MCF 10A (cell line): ENCODE results near the gene PRX. TPM values are rescaled to one million over a fixed set of nuclear protein-coding genes. Genes with fewer than 3 reads are reported as not detected.

Experiments used
- BruUV-seq: library from RNA; stranded (reverse); fragments of 400-500 nt; replicated peaks from 2 replicates; lab custom pipeline; 2021; lab: Mats Ljungman, UMichigan
- CTCF ChIA-PET: fragments of 300-600 bp; sonication (Branson Sonifier 250); formaldehyde crosslinking; extraction: SDS; loops from one replicate; lab custom pipeline; 2021; ENCODE audit warnings: antibody characterized with exemption, inconsistent platforms; lab: Yijun Ruan, JAX
- POLR2A ChIA-PET: fragments of 300-600, 350-650 bp; sonication (Branson Sonifier 250); formaldehyde crosslinking; extraction: SDS; loops from one replicate; lab custom pipeline; 2020; ENCODE audit warnings: antibody characterized with exemption, inconsistent platforms; lab: Yijun Ruan, JAX
- DNase-seq: peaks from one replicate; pipeline ENCODE4 v3.0.0-alpha.2; 2018; ENCODE audit not compliant: unreplicated experiment
- H3K27ac Mint-ChIP-seq: one replicate; pipeline ENCODE4 v1.8.0; 2022; ENCODE audit warnings: mild to moderate bottlenecking, low read depth, mixed read lengths; ENCODE audit not compliant: unreplicated experiment
- H3K27me3 Mint-ChIP-seq: one replicate; pipeline ENCODE4 v1.8.0; 2022; ENCODE audit warnings: mixed read lengths; ENCODE audit not compliant: insufficient read depth, unreplicated experiment
- H3K36me3 Mint-ChIP-seq: one replicate; pipeline ENCODE4 v1.8.0; 2022; ENCODE audit warnings: mild to moderate bottlenecking, moderate library complexity, mixed read lengths; ENCODE audit not compliant: insufficient read depth, unreplicated experiment
- H3K4me1 Mint-ChIP-seq: one replicate; pipeline ENCODE4 v1.8.0; 2022; ENCODE audit warnings: mixed read lengths; ENCODE audit not compliant: insufficient read depth, unreplicated experiment
- H3K4me3 Mint-ChIP-seq: one replicate; pipeline ENCODE4 v1.8.0; 2022; ENCODE audit warnings: mild to moderate bottlenecking, moderate library complexity, mixed read lengths; ENCODE audit not compliant: unreplicated experiment
- H3K9me3 Mint-ChIP-seq: one replicate; pipeline ENCODE4 v1.8.0; 2022; ENCODE audit warnings: mixed read lengths; ENCODE audit not compliant: unreplicated experiment
- intact Hi-C: fragments of 100-400 bp; cut with micrococcal nuclease; formaldehyde crosslinking; loops from 2 replicates; pipeline ENCODE4 v1.14.1; 2022
- total RNA-seq: library from RNA; stranded (reverse); gene quantifications from 2 replicates; pipeline ENCODE4 v1.2.3, GENCODE V29; 2022
- TF ChIP-seq, protein P1 (sequence below): fragments of 200-600 bp; IDR thresholded peaks from one replicate; pipeline ENCODE4 v1.8.0; 2022; ENCODE audit warnings: antibody characterized with exemption, mild to moderate bottlenecking; ENCODE audit not compliant: unreplicated experiment

PRX gene
- total RNA-seq, 1 experiment from 2014 or later = 2.4 TPM

DNA sequence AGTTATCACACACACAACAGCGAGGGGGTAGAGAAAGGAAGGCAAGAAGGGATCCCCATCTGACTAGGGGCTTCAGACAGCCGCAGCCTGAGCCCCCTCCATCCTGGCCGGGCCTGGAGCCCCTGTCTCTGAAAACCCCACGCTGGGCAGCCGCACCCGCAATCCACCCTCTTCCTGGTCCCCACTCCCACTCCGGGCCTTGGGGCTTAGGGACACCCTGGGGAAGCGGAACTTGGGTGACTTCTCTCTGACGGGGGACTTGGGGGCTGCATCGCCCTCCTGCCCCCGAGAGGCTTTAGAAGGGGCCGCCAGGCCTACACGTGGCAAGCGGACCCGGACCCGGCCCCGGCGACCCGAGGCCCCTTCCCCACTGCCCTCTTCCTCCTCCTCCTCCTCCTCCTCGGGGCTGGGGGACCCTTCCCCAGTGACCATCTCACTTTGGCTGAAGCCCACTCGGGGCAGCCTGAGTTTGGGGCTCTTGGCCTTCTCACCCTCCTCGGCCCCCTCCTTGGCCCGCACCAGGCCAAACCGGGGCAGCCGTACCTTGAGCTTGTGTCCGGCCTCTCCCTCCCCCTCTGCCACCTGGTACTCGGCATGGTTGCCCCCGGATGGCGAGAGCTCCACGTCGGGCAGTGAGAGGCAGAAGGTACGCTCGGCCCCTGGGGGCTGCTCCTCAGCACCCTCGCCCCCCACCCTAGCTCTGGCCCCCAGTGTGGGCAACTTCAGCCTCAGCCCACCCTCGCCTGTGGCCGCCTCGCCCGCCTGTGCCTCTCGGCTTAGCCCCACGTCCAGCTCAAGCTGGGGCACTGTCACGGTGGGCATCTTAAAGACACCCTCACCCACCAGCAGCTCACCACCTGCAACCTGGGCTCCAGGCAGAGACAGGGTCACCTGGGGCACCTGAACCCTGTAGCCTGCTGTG lies 19.0 kb downstream of the PRX start:
- H3K36me3 Mint-ChIP-seq = no peaks in the 10 kb centered on the region
- intact Hi-C loops = no loop called here
- ChIA-PET CTCF (interaction anchor here (0.6 to 0.8 kb wide), 2 partner anchors 124 to 148 kb away, joined by 3 to 4 read pairs; no protein-coding TSS in a partner anchor), POLR2A (interaction anchor here (0.9 kb wide), 1 partner anchor 46 kb away, joined by 3 read pairs; the partner anchor contains the start of gene C19orf47)
- no peak for DNase-seq
- H3K4me1 Mint-ChIP-seq = peaks cover 4% of the 10 kb centered on the region
- no peaks in the 10 kb centered on the region for H3K9me3 Mint-ChIP-seq
- H3K27ac Mint-ChIP-seq = no peak overlapping the region
- BruUV-seq = no TSS peak
- no peak overlapping the region for H3K4me3 Mint-ChIP-seq
- no peaks in the 10 kb centered on the region for H3K27me3 Mint-ChIP-seq
- TF ChIP-seq, protein P1, sequence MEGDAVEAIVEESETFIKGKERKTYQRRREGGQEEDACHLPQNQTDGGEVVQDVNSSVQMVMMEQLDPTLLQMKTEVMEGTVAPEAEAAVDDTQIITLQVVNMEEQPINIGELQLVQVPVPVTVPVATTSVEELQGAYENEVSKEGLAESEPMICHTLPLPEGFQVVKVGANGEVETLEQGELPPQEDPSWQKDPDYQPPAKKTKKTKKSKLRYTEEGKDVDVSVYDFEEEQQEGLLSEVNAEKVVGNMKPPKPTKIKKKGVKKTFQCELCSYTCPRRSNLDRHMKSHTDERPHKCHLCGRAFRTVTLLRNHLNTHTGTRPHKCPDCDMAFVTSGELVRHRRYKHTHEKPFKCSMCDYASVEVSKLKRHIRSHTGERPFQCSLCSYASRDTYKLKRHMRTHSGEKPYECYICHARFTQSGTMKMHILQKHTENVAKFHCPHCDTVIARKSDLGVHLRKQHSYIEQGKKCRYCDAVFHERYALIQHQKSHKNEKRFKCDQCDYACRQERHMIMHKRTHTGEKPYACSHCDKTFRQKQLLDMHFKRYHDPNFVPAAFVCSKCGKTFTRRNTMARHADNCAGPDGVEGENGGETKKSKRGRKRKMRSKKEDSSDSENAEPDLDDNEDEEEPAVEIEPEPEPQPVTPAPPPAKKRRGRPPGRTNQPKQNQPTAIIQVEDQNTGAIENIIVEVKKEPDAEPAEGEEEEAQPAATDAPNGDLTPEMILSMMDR = no peak

DNA sequence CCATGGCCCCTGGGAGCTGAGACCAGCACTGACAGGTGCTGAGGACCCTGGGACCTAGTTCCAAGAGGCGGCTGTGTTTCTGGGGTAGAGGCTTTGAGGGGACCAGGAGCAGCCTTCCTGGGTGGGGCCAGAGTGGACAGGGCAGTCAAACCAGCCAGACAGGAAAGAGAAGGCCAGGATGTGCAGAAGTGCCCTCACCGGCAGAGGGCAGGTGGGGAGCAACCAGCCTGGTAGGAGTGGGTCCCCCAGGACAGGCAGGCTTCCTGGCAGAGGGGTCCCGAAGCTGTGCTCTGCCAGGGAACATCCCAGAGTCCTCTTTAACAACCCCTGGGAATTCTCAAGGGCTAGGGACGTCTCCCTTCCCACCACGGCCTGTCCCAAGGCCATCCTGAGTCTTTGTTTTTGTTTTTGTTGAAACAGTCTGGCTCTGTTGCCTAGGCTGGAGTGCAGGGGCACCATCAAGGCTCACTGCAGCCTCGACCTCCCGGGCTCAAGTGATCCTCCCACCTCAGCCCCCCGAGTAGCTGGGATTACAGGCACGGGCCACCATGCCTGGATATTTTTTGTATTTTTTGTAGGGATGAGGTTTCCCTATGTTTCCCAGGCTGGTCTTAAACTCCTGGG lies 20.2 kb downstream of the PRX start:
- POLR2A ChIA-PET = no interaction called here
- intact Hi-C loops = no loop called here
- Mint-ChIP-seq H3K4me3 (no peak overlapping the region), H3K27me3 (no peaks in the 10 kb centered on the region), H3K4me1 (no peaks in the 10 kb centered on the region), H3K27ac (no peak overlapping the region), H3K9me3 (no peaks in the 10 kb centered on the region), H3K36me3 (peaks cover 4% of the 10 kb centered on the region)
- peak; percentile 25 for DNase-seq
- CTCF ChIA-PET = no interaction called here
- TF ChIP-seq, protein P1 = peak; percentile 36
- BruUV-seq = no TSS peak

DNA sequence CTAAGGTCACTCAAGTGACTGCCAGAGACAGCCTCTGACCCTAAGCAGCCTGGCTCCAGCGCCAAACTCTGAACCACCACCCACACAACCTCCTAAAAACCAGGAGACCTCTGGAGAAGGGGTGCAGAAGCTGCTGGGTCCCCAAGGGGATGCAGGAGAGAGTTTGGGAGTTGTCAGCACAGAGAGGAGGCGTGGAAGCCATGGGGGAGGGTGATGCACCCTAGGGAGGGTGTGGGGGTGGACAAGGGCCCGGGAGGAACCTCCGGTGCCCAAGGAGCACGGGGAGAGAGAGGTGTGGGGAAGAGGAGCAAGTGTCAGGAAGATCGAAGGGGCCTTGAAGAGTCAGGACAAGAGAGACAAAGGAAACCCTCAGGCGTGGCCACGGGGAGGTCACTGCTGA lies 21.1 kb downstream of the PRX start:
- intact Hi-C loops = no loop called here
- Mint-ChIP-seq H3K36me3 (peaks cover 5% of the 10 kb centered on the region), H3K27ac (no peak overlapping the region), H3K27me3 (peaks cover 5% of the 10 kb centered on the region), H3K4me1 (no peaks in the 10 kb centered on the region), H3K4me3 (no peak overlapping the region), H3K9me3 (no peaks in the 10 kb centered on the region)
- CTCF ChIA-PET = interaction anchor here (0.6 kb wide), 1 partner anchor 27 kb away, joined by 5 read pairs; no protein-coding TSS in a partner anchor
- TF ChIP-seq, protein P1 = no peak
- POLR2A ChIA-PET = no interaction called here
- no TSS peak for BruUV-seq
- no peak for DNase-seq

DNA sequence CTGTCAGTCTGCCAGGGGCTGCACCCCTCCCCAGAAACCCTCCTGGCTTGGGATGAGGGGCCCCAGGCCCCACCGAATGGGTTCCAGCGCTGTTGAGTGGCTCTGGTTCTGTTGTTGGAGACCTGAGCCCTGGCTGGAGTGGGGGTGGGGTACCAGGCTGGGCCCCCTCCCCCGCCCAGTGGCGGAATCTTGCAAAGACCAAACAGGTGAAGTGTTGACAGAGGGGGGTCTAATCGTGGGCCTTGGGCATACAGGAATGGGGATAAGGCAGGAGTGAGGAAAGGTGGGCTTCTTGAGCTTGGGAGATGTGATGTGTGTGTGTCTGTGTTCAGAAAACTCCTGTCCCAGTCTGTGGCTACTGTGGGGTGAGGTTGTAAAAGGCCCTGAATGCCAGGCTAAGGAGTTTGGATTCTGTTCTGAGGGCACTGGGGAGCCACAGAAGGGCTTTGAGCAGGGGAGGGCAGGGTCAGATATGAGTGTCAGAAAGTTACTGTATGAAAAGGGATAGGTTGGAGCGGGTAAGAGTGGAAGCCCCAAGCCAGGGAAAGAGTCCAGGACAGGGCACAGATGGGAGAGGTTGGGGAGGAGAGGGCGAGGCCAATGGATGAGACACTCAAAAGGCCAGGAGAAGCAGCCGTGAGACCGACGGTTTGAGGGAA lies 23.0 kb downstream of the PRX start, which contains the start of gene HIPK4:
HIPK4 (minus strand) TSS at position 98 of the 659 bp plus-strand sequence. CDS start 279 bp downstream, outside the sequence.
- ChIA-PET POLR2A (no interaction called here), CTCF (interaction anchor here (0.9 kb wide), 1 partner anchor 31 kb away, joined by 3 read pairs; no protein-coding TSS in a partner anchor)
- Mint-ChIP-seq H3K27me3 (peaks cover 17% of the 10 kb centered on the region), H3K36me3 (peaks cover 5% of the 10 kb centered on the region), H3K9me3 (no peaks in the 10 kb centered on the region), H3K27ac (no peak within 1 kb of the TSS), H3K4me3 (no peak within 1 kb of the TSS), H3K4me1 (no peaks in the 10 kb centered on the region)
- TF ChIP-seq, protein P1 = no peak
- intact Hi-C loops = no loop called here
- BruUV-seq = no TSS peak
- no peak for DNase-seq
